Prostate gland (tissue), 2 donors: ENCODE measurements around the gene MAD1L1. TPM values are rescaled to one million over a fixed set of nuclear protein-coding genes. Genes with fewer than 3 reads are reported as not detected.

Experiments used
- DNase-seq: peaks from one replicate; pipeline ENCODE4 v3.0.0-alpha.2; 2019; ENCODE audit warnings: low spot score
- H3K27ac ChIP-seq, 2 donors: fragments of 200-600 bp; sonication (generic); 2 replicates each; pipeline ENCODE4 v1.5.1; 2017 to 2019
- H3K27me3 ChIP-seq: fragments of 200-600 bp; sonication (generic); replicated peaks from 2 replicates; pipeline ENCODE4 v1.5.1; 2019; ENCODE audit not compliant: insufficient read depth
- H3K36me3 ChIP-seq, 2 donors: fragments of 200-600 bp; sonication (generic); 1 replicate in 1 of 2; 2 replicates in 1 of 2; pipeline versions ENCODE4 v1.5.1 to v1.8.1; 2017 to 2019
- H3K4me1 ChIP-seq: fragments of 200-600 bp; sonication (generic); replicated peaks from 2 replicates; pipeline ENCODE4 v1.5.1; 2019
- H3K4me3 ChIP-seq, 2 donors: fragments of 200-600 bp; sonication (generic); 2 replicates each; pipeline ENCODE4 v1.5.1; 2017 to 2019
- H3K9me3 ChIP-seq: fragments of 200-600 bp; sonication (generic); 2 replicates; pipeline ENCODE4 v1.5.1; 2017
- POLR2A ChIP-seq: fragments of 450-650 bp; IDR thresholded peaks from one replicate; pipeline ENCODE4 v1.6.1; 2016; ENCODE audit warnings: antibody characterized with exemption, mild to moderate bottlenecking
- POLR2AphosphoS5 ChIP-seq: sonication (generic); formaldehyde crosslinking; IDR thresholded peaks from one replicate; pipeline ENCODE4 v1.6.1; 2017; ENCODE audit warnings: antibody characterized with exemption
- WGBS: methylation state at CpG from one replicate; pipeline ENCODE4 v1.1.5; 2018; 5-methylcytosine and 5-hydroxymethylcytosine counted together
- intact Hi-C: fragments of 100-400 bp; cut with DNase I; formaldehyde crosslinking; loops from one replicate; pipeline ENCODE4 v1.14.2; 2022
- microRNA-seq: library from miRNA; unstranded; fragments of <30 nt; microRNA quantifications from one replicate; pipeline ENCODE4, GENCODE V29; 2016
- small RNA-seq, 2 donors: library from RNA; depleted of rRNA; stranded (forward); fragments of <200 nt; gene quantifications; one replicate each; pipeline ENCODE3, GENCODE V24; 2016
- total RNA-seq, 2 donors: library from RNA; depleted of rRNA; stranded (reverse); fragments of >200 nt; gene quantifications; one replicate each; pipeline ENCODE4 v1.1.0, GENCODE V29; 2016
- TF ChIP-seq, protein P1 (sequence below), 4 experiments: fragments of 200-600 bp in 2 of 4; fragments of 450-650 bp in 2 of 4; sonication (generic) in 2 of 4; IDR thresholded peaks; 1 replicate in 3 of 4; 2 replicates in 1 of 4; pipeline ENCODE4 v1.5.1; 2016 to 2019; ENCODE audit warnings: antibody characterized with exemption in 4 of 4, mild to moderate bottlenecking in 2 of 4, moderate library complexity in 2 of 4

MAD1L1 gene
- total RNA-seq, 2 donors from 2014 or later = 79.3 to 91.9 TPM

DNA sequence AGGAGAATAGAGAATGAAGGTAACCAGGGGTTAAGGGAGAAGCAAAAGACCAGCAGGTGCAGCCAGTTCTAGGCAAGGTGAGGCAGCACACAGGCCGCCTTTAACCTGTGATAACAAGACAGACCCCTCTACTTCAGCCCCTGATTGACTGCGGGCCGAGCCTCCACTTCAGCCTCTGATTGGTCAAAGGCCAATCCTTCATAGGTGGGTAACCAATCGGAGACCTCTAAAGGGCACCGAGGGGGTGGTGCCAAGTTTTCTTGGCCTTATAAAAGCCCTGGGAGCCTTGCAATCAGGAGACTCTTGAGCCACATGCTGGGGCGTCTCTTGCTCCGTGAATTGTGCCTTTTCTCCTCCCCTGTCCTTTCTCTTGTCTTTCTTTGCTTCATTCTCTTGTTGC, 463.9 kb downstream of the MAD1L1 start:
- no peak overlapping the region for H3K4me3 ChIP-seq
- no peaks in the 10 kb centered on the region for H3K27me3 ChIP-seq
- no peaks in the 10 kb centered on the region for H3K9me3 ChIP-seq
- no peaks in the 10 kb centered on the region for H3K36me3 ChIP-seq
- no peaks in the 10 kb centered on the region for H3K4me1 ChIP-seq
- intact Hi-C loops = no loop called here
- no peak for DNase-seq
- 94% methylated on average over 7 of the region's 7 CpGs for WGBS
- H3K27ac ChIP-seq = no peak overlapping the region
- TF ChIP-seq POLR2A (no peak), POLR2AphosphoS5 (no peak)

DNA sequence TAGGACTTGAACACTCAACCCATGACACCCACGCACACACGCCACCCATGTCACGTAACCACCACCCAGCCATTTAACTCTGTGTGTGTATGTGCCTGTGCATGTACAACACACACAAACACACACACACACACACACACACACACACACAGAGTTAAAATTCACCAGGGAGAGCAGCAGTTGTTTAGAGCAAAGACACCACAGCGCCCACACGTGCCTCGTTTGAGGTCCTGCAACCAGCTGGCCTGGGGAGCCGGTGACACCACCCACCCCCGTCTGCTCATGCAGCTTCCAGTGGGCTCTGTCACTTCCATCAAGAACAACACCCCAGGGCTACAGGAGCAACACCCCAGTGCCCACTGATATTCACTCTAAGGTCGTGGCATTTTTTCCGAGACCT, 465.2 kb downstream of the MAD1L1 start:
- H3K36me3 ChIP-seq = no peaks in the 10 kb centered on the region
- H3K27me3 ChIP-seq = no peaks in the 10 kb centered on the region
- DNase-seq = no peak
- no peak overlapping the region for H3K27ac ChIP-seq
- TF ChIP-seq, protein P1, sequence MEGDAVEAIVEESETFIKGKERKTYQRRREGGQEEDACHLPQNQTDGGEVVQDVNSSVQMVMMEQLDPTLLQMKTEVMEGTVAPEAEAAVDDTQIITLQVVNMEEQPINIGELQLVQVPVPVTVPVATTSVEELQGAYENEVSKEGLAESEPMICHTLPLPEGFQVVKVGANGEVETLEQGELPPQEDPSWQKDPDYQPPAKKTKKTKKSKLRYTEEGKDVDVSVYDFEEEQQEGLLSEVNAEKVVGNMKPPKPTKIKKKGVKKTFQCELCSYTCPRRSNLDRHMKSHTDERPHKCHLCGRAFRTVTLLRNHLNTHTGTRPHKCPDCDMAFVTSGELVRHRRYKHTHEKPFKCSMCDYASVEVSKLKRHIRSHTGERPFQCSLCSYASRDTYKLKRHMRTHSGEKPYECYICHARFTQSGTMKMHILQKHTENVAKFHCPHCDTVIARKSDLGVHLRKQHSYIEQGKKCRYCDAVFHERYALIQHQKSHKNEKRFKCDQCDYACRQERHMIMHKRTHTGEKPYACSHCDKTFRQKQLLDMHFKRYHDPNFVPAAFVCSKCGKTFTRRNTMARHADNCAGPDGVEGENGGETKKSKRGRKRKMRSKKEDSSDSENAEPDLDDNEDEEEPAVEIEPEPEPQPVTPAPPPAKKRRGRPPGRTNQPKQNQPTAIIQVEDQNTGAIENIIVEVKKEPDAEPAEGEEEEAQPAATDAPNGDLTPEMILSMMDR (IDR thresholded peaks at IDR 0.05) = no peak
- TF ChIP-seq POLR2AphosphoS5 (no peak), POLR2A (no peak)
- H3K4me3 ChIP-seq = no peak overlapping the region
- intact Hi-C loops = no loop called here
- 62% methylated on average over 10 of the region's 10 CpGs for WGBS
- H3K9me3 ChIP-seq = no peaks in the 10 kb centered on the region
- no peaks in the 10 kb centered on the region for H3K4me1 ChIP-seq

Small RNA genes within 50 kb of the gene (microRNA-seq; reads per million reads assigned to microRNA genes)
- gene MIR4655 = 0.42 reads per million
- gene MIR6836 = not detected

Small RNA genes within 50 kb of the gene (small RNA-seq; reads per million reads assigned to genes)
- gene MIR4655 = 0 reads per million in 2 donors

Other genes with a start within 250 kb of the MAD1L1 start
- gene MRM2, start 9.3 kb upstream of the MAD1L1 start, total RNA-seq = 10 to 100 TPM; 21.8 to 23.0 TPM
- gene NUDT1, start 9.3 kb upstream of the MAD1L1 start, total RNA-seq = 10 to 100 TPM; 18.1 to 35.3 TPM
- 10 to 100 TPM; 10.7 to 29.2 TPM for gene SNX8, start 81.5 kb upstream of the MAD1L1 start, total RNA-seq
- gene EIF3B, start 121.9 kb upstream of the MAD1L1 start, total RNA-seq = 100 to 1,000 TPM; 141 to 220 TPM
- gene CHST12, start 170.7 kb upstream of the MAD1L1 start, total RNA-seq = 10 to 100 TPM; 22.4 to 36.1 TPM
- not detected for gene GRIFIN, start 243.5 kb upstream of the MAD1L1 start, total RNA-seq